NCI-H2227 (cell line): ENCODE measurements around the gene PRKAG2.

Source experiments
- DNase-seq: peaks from one replicate; lab custom pipeline; 2025; ENCODE audit not compliant: unreplicated experiment; lab: John Stamatoyannopoulos, UW

PRKAG2 gene

GRCh38 chr7:151731022-151731441, 145.9 kb downstream of the PRKAG2 start:
- peak; percentile 18 for DNase-seq

- no peak for DNase-seq
These were observed 146.3 kb downstream of the PRKAG2 start for GRCh38 chr7:151730591-151730990.

- DNase-seq, result no peak
These were observed 147.4 kb downstream of the PRKAG2 start for GRCh38 chr7:151729521-151729921.

GRCh38 chr7:151728746-151729145, 148.2 kb downstream of the PRKAG2 start:
- DNase-seq, result no peak

GRCh38 chr7:151728286-151728660, 148.6 kb downstream of the PRKAG2 start:
- DNase-seq, result no peak

GRCh38 chr7:151727579-151728285, 149.2 kb downstream of the PRKAG2 start:
- DNase-seq, result peak; percentile 19

GRCh38 chr7:151726652-151727578, 150.0 kb downstream of the PRKAG2 start:
- DNase-seq, result no peak

GRCh38 chr7:151725844-151726651, 150.9 kb downstream of the PRKAG2 start:
- DNase-seq, result peak; percentile 71

- DNase-seq, result no peak
These were observed 151.9 kb downstream of the PRKAG2 start for GRCh38 chr7:151724920-151725584.

GRCh38 chr7:151724250-151724915, 152.5 kb downstream of the PRKAG2 start:
- no peak for DNase-seq

GRCh38 chr7:151723321-151723720, 153.6 kb downstream of the PRKAG2 start:
- DNase-seq, result no peak

- DNase-seq, result no peak
These were observed 154.4 kb downstream of the PRKAG2 start for GRCh38 chr7:151722533-151722932.

- no peak for DNase-seq
These were observed 155.2 kb downstream of the PRKAG2 start for GRCh38 chr7:151721694-151722093.

GRCh38 chr7:151721236-151721635, 155.7 kb downstream of the PRKAG2 start:
- DNase-seq, result no peak

GRCh38 chr7:151720280-151720679, 156.6 kb downstream of the PRKAG2 start:
- no peak for DNase-seq

GRCh38 chr7:151719897-151720242, 157.0 kb downstream of the PRKAG2 start:
- no peak for DNase-seq

GRCh38 chr7:151719031-151719896, 157.7 kb downstream of the PRKAG2 start:
- DNase-seq, result no peak

- no peak for DNase-seq
These were observed 159.0 kb downstream of the PRKAG2 start for GRCh38 chr7:151717918-151718317.

GRCh38 chr7:151717415-151717814, 159.5 kb downstream of the PRKAG2 start:
- DNase-seq, result no peak
